GM18505 (cell line): Measurements from ENCODE around the gene SP140.
A peak's percentile ranks its signal among the peaks of the same experiment; 100 is the strongest.

Source experiments
- ATAC-seq: cut with Tn5 transposase; IDR thresholded peaks from one replicate; pipeline ENCODE4 v1.9.1; 2021; ENCODE audit not compliant: unreplicated experiment
- POLR2A ChIP-seq: IDR thresholded peaks from 4 replicates; pipeline ENCODE4 v1.6.1; 2011; ENCODE audit warnings: borderline replicate concordance; ENCODE audit not compliant: insufficient read depth, insufficient read length; ENCODE audit errors: extremely low read depth

The SP140 gene

GRCh38 chr2:230317366-230317765 is 91.8 kb downstream of the SP140 start:
- ATAC-seq, result no peak
- TF ChIP-seq POLR2A, result no peak

GRCh38 chr2:230318190-230319121 is 92.9 kb downstream of the SP140 start:
- ATAC-seq, result no peak
- TF ChIP-seq POLR2A, result no peak

DNA sequence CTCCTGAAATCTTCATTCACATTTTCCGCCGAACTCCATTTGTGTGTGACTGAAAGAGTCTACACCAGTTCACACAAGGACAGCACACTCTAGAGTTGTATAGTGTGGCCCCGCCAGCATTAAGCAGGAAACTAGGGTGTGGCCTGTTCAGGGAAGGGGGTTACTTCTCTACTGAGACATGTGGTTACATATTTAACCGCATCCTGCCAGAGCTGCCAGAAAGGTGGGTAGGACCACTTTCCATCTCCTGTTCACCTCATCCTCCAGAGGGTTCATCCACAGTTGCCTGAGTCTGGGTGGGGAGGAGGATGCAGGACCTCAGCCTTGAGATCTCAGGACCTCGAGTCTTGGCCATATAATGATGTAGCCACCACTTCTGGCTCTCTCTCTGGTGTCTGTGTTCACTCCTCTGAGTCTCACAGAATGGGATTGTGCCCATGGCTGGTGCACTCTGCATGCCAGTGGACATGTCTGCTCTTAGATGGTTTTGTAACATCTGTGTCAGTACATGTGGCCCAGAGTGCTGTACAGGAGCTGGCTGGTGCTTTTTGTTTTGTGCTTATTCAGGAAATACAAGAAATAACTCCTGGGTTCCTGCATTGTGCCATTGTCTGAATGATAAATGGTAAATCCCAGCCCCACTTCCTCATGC is 93.8 kb downstream of the SP140 start:
- ATAC-seq, result peak; percentile 81
- TF ChIP-seq POLR2A, result no peak

DNA sequence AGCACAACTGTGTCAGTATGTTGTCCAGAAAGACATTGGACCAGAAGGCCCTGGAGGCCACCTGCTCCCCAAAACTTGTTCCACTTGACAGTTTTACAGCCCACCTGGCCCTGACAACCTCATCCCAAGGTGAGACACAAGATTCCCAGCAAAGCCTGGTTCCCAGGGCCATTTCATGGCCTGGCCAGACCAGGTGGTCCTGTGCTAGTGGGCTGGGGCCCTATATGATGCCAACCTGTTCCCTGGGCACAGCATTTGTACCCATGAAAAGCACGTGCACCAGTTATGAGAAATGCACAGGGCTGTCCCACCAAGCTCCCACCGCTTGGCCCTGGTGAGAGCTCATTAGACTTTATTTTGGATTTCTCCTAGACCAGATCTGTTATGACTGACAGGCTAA is 95.5 kb downstream of the SP140 start:
- no peak for TF ChIP-seq POLR2A
- ATAC-seq, result no peak

GRCh38 chr2:230322561-230323384 is 97.2 kb downstream of the SP140 start:
- TF ChIP-seq POLR2A, result no peak
- no peak for ATAC-seq

DNA sequence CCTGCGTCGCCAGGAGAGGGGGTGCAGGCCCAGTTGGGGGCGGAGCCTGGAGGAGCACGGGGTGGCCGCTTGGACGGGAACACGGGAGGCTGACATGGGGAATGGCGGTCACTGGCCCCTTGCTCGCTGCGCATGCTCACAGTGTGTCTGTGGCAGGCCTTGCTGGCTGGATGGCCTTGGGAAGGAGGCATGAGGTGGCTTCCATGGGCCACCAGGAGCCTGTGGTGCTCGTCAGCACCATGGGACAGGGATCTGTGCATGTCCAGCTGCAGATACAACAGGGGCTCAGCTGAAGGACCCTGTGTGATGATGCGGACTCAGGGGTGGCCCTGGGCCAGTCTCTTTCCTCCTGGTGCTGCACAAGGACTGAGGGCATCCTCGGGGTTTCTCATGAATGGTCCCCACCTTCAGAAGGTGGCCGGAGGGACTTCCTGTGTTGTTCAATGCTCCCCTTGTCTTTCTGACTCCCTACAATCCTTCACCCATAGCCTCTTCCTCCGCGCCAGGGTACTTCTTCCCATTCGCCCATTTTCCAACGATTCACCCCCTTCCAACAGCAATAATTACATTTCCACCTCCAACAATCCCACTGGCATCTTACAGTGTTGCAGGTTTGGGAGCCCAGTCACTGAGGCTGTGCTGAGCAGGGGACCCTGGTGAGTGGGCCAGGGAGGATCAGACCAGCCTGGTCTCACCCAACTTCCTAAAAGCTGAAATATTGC is 98.0 kb downstream of the SP140 start:
- TF ChIP-seq POLR2A, result no peak
- ATAC-seq, result no peak

- TF ChIP-seq POLR2A, result no peak
- ATAC-seq, result no peak
Observed at GRCh38 chr2:230324503-230324902, 99.0 kb downstream of the SP140 start.

DNA sequence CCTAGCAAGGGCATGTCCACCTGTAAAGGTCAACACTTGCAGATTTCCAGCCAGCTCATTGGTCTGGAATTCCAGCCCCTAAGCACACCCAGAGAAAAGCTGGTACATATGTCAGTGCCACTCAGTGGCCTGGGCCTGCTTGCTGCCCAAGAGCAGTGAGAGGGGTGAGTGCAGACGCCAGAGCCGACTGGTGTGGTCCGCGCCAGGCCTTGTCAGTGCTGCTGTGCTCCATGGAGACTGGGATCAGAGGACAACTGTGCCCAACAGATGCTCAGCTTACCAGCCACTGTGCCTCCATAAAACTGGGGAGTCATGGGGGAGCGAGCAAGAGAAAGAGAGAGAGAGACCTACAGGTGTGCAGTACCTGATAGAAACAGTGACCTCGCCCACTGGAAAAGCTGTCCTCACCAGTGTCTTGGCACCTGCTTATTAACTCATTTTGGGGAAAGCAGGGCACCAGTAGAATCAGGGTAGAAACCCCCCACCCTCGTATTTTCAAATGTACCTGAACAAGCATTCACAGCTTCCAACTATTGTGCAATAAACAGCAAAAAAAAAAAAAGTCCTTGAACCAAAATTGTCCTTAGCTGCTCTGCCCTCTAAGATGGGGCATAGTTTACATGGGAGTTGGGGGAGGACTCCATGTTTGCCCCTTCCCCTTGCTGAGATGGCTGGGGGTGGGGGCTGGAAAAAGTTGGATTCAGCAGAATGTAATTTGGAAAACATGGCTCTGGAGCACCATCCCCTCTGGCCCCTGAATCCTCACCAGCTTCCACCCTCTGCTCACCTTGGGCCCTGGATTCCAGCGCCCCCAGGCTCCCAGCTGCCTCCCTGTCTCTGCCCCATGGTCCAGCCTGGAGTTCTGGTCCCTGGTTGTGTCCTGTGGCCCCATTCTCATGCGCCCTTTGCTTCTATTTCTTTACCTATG is 100.0 kb downstream of the SP140 start:
- no peak for TF ChIP-seq POLR2A
- no peak for ATAC-seq

DNA sequence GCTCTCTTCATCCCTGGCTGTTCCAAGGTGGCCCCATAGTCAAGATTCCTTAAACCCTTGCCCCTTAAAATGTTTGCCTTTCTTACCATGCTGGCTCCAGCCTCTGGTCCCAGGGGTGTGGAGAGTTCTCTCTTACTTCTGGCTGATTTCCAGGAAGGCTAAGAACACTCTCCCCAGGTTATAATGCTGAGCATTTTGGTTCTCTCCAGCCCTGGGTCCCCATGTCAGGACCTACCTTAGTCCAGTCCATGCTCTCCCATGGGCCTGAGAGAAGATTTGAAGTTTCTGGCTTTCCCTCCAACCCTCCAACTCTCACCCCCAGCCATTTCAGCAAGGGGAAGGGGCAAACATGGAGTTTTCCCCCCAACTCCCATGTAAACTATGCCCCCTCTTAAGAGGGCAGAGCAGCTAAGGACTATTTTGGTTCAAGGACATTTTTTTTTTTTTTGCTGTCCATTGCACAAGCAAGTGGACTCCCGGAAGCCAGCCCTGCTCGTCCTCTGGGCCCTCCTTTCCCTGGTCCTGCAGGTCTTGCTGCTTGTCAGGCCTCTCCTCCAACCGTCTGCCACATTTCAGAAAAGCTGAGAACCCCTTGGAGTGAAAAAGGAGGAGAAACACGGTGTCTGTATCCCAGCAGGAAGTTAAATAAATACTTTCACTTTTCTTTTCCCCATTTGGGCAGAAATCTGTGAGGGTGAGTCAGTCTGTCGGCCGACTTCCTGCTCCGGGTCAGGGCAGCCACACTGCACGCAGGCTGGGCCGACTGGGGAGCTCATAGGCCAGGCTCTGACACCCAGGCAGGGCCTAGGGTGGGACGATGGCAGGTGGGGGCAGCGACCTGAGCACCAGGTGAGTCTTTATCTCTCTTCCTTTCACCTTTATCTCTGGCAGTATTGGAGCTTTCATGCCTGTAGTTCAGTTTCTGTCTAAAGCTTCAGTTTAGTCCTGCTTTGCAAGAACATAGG is 101.2 kb downstream of the SP140 start, which contains the start of gene SP140L:
Gene SP140L, plus strand, starts transcription at position 741 of the 965 bp plus-strand sequence. Its CDS starts 77 bp downstream, at position 818.
- peak; percentile 90 for ATAC-seq
- peak; percentile 67 for TF ChIP-seq POLR2A

- peak; percentile 59 for ATAC-seq
- TF ChIP-seq POLR2A, result no peak
Observed at GRCh38 chr2:230327418-230328154, 102.0 kb downstream of the SP140 start.

DNA sequence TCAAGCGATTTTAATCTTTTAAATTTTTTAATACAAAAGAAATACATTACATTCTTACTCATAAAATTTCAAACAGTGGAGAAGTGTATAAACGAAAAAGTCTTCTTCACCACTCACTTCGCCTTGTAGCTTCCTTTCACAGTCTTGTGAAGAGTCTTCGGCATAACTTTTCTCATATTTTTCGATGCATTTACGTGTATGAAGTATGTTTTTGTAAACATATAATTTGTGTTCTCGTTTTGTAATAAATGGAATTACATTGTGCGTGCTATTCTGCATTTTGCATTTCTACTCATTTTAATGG is 102.6 kb downstream of the SP140 start:
- no peak for TF ChIP-seq POLR2A
- ATAC-seq, result no peak
